ENCODE results near the gene OR6B3. TPM values are rescaled to one million over a fixed set of nuclear protein-coding genes. Genes with fewer than 3 reads are reported as not detected.

The OR6B3 gene
- total and polyA plus RNA-seq, 7 donors = not detected

DNA sequence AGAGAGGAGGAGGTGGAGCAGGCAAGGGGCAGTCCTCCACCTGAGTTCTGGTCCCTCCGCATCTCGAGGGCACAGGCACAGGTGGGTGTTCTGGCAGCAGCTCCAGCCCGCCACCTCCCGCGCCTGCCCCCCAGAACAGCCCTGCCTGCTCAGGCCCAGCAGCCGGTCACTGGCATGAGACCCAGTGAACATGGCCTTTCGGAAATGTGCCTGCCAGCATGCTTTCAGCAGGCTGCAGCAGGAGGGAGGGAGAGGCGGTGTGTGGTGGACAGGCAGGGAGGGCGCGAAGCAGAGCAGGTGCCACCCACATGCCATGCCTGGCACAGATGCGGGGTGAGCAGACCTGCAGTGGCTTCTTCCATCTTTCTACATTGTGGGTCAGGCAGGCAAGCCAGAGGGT lies 3.4 kb upstream of the OR6B3 start:
- ATAC-seq = no peak

DNA sequence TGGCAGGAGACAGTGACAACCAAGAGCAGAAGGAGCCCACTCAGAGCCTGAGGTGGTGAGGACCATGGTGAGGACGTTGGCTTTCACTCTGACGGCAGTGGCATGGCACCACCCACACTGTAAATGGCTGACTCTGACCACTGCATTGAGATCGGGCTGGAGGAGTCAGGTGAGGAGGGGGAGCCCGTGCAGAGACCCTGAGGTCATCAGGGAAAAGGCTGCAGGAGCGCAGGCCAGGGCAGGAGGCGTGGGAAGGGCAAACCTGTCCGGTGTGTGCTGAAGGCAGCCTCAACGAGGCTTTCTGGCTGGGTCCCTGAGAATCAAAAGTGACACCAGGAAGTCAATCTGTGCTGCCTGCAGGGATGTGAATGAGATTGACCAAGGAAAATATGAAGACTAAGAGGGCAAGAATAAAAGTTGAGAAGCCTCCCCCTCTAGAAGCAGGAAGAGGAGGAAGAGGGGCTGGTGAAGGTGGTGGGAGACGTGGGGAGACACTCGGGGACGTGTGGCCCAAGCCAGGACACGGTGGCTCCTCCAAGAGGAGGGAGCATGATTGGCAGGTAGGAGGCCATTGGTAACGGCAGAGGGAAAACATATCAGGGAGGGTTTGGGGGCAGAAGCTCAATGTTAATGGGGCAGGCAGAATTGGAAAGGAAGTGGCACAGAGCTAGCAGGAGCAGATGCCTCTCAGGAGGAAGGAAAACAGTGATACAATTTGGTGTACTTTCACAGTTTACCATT lies 2.0 kb upstream of the OR6B3 start:
- no peak overlapping the region for H3K4me3 ChIP-seq
- no peaks in the 10 kb centered on the region for H3K36me3 ChIP-seq (ENCODE audit: insufficient read depth in 1 of 2, low read depth in 1 of 2)
- no peak overlapping the region for H3K27ac ChIP-seq
- no peaks in the 10 kb centered on the region for H3K4me1 ChIP-seq
- WGBS, 3 donors = 34 to 42% (median 39%) methylated on average over 13 of the region's 13 CpGs
- DNase-seq (no peak), ATAC-seq (no peak)
- TF ChIP-seq, protein P1, sequence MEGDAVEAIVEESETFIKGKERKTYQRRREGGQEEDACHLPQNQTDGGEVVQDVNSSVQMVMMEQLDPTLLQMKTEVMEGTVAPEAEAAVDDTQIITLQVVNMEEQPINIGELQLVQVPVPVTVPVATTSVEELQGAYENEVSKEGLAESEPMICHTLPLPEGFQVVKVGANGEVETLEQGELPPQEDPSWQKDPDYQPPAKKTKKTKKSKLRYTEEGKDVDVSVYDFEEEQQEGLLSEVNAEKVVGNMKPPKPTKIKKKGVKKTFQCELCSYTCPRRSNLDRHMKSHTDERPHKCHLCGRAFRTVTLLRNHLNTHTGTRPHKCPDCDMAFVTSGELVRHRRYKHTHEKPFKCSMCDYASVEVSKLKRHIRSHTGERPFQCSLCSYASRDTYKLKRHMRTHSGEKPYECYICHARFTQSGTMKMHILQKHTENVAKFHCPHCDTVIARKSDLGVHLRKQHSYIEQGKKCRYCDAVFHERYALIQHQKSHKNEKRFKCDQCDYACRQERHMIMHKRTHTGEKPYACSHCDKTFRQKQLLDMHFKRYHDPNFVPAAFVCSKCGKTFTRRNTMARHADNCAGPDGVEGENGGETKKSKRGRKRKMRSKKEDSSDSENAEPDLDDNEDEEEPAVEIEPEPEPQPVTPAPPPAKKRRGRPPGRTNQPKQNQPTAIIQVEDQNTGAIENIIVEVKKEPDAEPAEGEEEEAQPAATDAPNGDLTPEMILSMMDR (IDR thresholded peaks at IDR 0.05) = no peak
- intact Hi-C loops (cut with DNase I) = no loop called here
- H3K27me3 ChIP-seq (ENCODE audit: insufficient read depth in 3 of 3, low read length in 2 of 3) = peaks cover 0 to 52% (median 10%) of the 10 kb centered on the region in 3 donors
- H3K9me3 ChIP-seq = no peaks in the 10 kb centered on the region

More for the DNA sequence above, 3.4 kb upstream of the OR6B3 start:
- H3K4me1 ChIP-seq = no peaks in the 10 kb centered on the region
- peaks cover 0 to 46% (median 10%) of the 10 kb centered on the region in 3 donors for H3K27me3 ChIP-seq (ENCODE audit: insufficient read depth in 3 of 3, low read length in 2 of 3)
- H3K36me3 ChIP-seq (ENCODE audit: insufficient read depth in 1 of 2, low read depth in 1 of 2) = no peaks in the 10 kb centered on the region
- no peak overlapping the region for H3K4me3 ChIP-seq
- no peak for DNase-seq
- 63 to 82% (median 70%) methylated on average over 11 of the region's 11 CpGs for WGBS, 3 donors
- H3K27ac ChIP-seq = no peak overlapping the region
- intact Hi-C loops (cut with DNase I) = no loop called here
- TF ChIP-seq, protein P1 (IDR thresholded peaks at IDR 0.05) = no peak
- H3K9me3 ChIP-seq = no peaks in the 10 kb centered on the region

DNA sequence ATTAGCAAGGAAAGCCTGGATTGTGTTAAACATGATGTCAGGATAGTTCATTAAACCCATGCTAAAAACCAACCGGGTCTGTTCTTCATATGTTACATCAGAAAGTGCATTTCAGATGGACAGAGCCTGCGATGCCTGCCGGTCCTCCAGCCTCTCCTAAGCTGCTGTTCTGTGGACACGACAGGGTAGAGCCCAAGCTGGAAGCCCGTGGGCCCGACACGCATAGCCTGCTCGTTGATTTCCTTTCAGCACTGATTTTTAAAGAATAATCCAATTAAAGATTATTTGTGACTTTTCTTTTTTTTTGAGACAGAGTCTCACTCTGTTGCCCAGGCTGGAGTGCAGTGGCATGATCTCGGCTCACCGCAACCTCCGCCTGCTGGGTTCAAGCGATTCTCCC lies 797 bp downstream of the OR6B3 start:
- TF ChIP-seq, protein P1 (IDR thresholded peaks at IDR 0.05) = no peak

DNA sequence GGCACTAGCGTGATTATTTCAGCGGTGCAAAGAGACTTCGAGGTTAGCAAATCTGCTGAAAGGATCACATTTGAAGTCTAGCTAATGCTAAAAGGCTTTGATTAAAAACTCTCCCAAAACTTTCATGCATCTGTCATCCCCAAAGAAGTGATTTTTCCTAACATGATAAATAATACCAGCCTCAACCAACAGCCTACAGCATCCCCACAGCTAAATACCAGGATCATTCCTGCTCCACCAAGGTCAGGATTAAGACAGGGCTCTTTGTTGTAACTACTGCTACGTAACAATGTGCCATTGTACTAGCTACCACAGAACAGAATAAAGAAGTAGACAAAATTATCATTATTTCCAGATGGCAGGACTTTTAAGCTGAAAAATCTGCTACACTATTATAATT lies 1.6 kb downstream of the OR6B3 start:
- Histone ChIP-seq H3K9me3 (no peaks in the 10 kb centered on the region), H3K27me3 (ENCODE audit: insufficient read depth in 3 of 3, low read length in 2 of 3) (peaks cover 0 to 59% (median 10%) of the 10 kb centered on the region in 3 donors), H3K27ac (no peak overlapping the region), H3K4me3 (no peak overlapping the region), H3K4me1 (no peaks in the 10 kb centered on the region), H3K36me3 (ENCODE audit: insufficient read depth in 1 of 2, low read depth in 1 of 2) (no peaks in the 10 kb centered on the region)
- intact Hi-C loops (cut with DNase I) = no loop called here
- WGBS, 3 donors = 54 to 59% (median 55%) methylated on average over 4 of the region's 4 CpGs
- ATAC-seq (no peak), DNase-seq (no peak)
- TF ChIP-seq, protein P1 (IDR thresholded peaks at IDR 0.05) = no peak

More for the DNA sequence above, 797 bp downstream of the OR6B3 start:
- H3K27me3 ChIP-seq (ENCODE audit: insufficient read depth in 3 of 3, low read length in 2 of 3) = peaks cover 0 to 65% (median 10%) of the 10 kb centered on the region in 3 donors
- intact Hi-C loops (cut with DNase I) = no loop called here
- no peaks in the 10 kb centered on the region for H3K9me3 ChIP-seq
- no peak overlapping the region for H3K4me3 ChIP-seq
- no peak overlapping the region for H3K27ac ChIP-seq
- no peaks in the 10 kb centered on the region for H3K36me3 ChIP-seq (ENCODE audit: insufficient read depth in 1 of 2, low read depth in 1 of 2)
- no peaks in the 10 kb centered on the region for H3K4me1 ChIP-seq
- no peak for ATAC-seq
- no peak for DNase-seq
- 76 to 80% (median 77%) methylated on average over 12 of the region's 12 CpGs for WGBS, 3 donors

Data from psoas muscle (tissue), 8 donors.